ENCODE measurements around the gene SMIM30. TPM values are rescaled to one million over a fixed set of nuclear protein-coding genes. Genes with fewer than 3 reads are reported as not detected.

The SMIM30 gene
- total RNA-seq, 1 donor from 2014 or later, result 45.6 TPM

GRCh38 chr7:113093561-113093960 lies 24.8 kb downstream of the SMIM30 start:
- Mint-ChIP-seq H3K4me3 (ENCODE audit: low read depth) (no peak overlapping the region), H3K36me3 (ENCODE audit: low read depth) (no peaks in the 10 kb centered on the region), H3K9me3 (no peaks in the 10 kb centered on the region), H3K27me3 (ENCODE audit: low read depth) (peaks cover 31% of the 10 kb centered on the region), H3K27ac (no peak overlapping the region), H3K4me1 (ENCODE audit: low read depth) (no peaks in the 10 kb centered on the region)
- intact Hi-C loops (cut with micrococcal nuclease), result no loop called here
- no peak for DNase-seq (ENCODE audit: low spot score)

- peaks cover 38% of the 10 kb centered on the region for H3K27me3 Mint-ChIP-seq (ENCODE audit: low read depth)
- intact Hi-C loops (cut with micrococcal nuclease), result no loop called here
- H3K4me3 Mint-ChIP-seq (ENCODE audit: low read depth), result no peak overlapping the region
- H3K36me3 Mint-ChIP-seq (ENCODE audit: low read depth), result no peaks in the 10 kb centered on the region
- DNase-seq (ENCODE audit: low spot score), result no peak
- H3K4me1 Mint-ChIP-seq (ENCODE audit: low read depth), result no peaks in the 10 kb centered on the region
- no peak overlapping the region for H3K27ac Mint-ChIP-seq
- H3K9me3 Mint-ChIP-seq, result no peaks in the 10 kb centered on the region
Measured at GRCh38 chr7:113092762-113093161, 25.6 kb downstream of the SMIM30 start.

GRCh38 chr7:113087071-113087998 lies 31.0 kb downstream of the SMIM30 start:
- DNase-seq (ENCODE audit: low spot score), result no peak
- peaks cover 53% of the 10 kb centered on the region for H3K27me3 Mint-ChIP-seq (ENCODE audit: low read depth)
- no peak overlapping the region for H3K27ac Mint-ChIP-seq
- intact Hi-C loops (cut with micrococcal nuclease), result loop anchor here (2.0 kb wide), 1 partner anchor 31 kb away; the partner anchor contains the start of gene SMIM30
- peaks cover 10% of the 10 kb centered on the region for H3K4me1 Mint-ChIP-seq (ENCODE audit: low read depth)
- no peaks in the 10 kb centered on the region for H3K9me3 Mint-ChIP-seq
- no peaks in the 10 kb centered on the region for H3K36me3 Mint-ChIP-seq (ENCODE audit: low read depth)
- H3K4me3 Mint-ChIP-seq (ENCODE audit: low read depth), result peak overlapping the region; percentile 52

- H3K4me1 Mint-ChIP-seq (ENCODE audit: low read depth), result peaks cover 10% of the 10 kb centered on the region
- no peak within 1 kb of the TSS for H3K27ac Mint-ChIP-seq
- no peaks in the 10 kb centered on the region for H3K9me3 Mint-ChIP-seq
- peaks cover 52% of the 10 kb centered on the region for H3K27me3 Mint-ChIP-seq (ENCODE audit: low read depth)
- H3K4me3 Mint-ChIP-seq (ENCODE audit: low read depth), result peak within 1 kb of the TSS; percentile 52
- intact Hi-C loops (cut with micrococcal nuclease), result loop anchor here (2.0 kb wide), 1 partner anchor 32 kb away; the partner anchor contains the start of gene SMIM30
- peak; percentile 17 for DNase-seq (ENCODE audit: low spot score)
- no peaks in the 10 kb centered on the region for H3K36me3 Mint-ChIP-seq (ENCODE audit: low read depth)
Measured at GRCh38 chr7:113086431-113086888, 31.9 kb downstream of the SMIM30 start, which contains the start of gene GPR85. GPR85 (minus strand) TSS chr7:113086827; CDS start chr7:113084721, 2,106 bp downstream.

GRCh38 chr7:113085781-113086390 lies 32.5 kb downstream of the SMIM30 start:
- H3K27ac Mint-ChIP-seq, result no peak overlapping the region
- H3K9me3 Mint-ChIP-seq, result no peaks in the 10 kb centered on the region
- peak overlapping the region; percentile 19 for H3K4me3 Mint-ChIP-seq (ENCODE audit: low read depth)
- H3K4me1 Mint-ChIP-seq (ENCODE audit: low read depth), result peaks cover 10% of the 10 kb centered on the region
- H3K27me3 Mint-ChIP-seq (ENCODE audit: low read depth), result peaks cover 52% of the 10 kb centered on the region
- no peak for DNase-seq (ENCODE audit: low spot score)
- intact Hi-C loops (cut with micrococcal nuclease), result loop anchor here (2.0 kb wide), 1 partner anchor 33 kb away; the partner anchor contains the start of gene SMIM30
- no peaks in the 10 kb centered on the region for H3K36me3 Mint-ChIP-seq (ENCODE audit: low read depth)

GRCh38 chr7:113084496-113085172 lies 33.7 kb downstream of the SMIM30 start:
- no peak for DNase-seq (ENCODE audit: low spot score)

GRCh38 chr7:113083816-113084495 lies 34.4 kb downstream of the SMIM30 start:
- DNase-seq (ENCODE audit: low spot score), result no peak
- Mint-ChIP-seq H3K4me3 (ENCODE audit: low read depth) (no peak overlapping the region), H3K4me1 (ENCODE audit: low read depth) (peaks cover 10% of the 10 kb centered on the region), H3K27ac (no peak overlapping the region), H3K36me3 (ENCODE audit: low read depth) (no peaks in the 10 kb centered on the region), H3K27me3 (ENCODE audit: low read depth) (peaks cover 49% of the 10 kb centered on the region), H3K9me3 (no peaks in the 10 kb centered on the region)
- intact Hi-C loops (cut with micrococcal nuclease), result no loop called here

More at GRCh38 chr7:113084496-113085172, 33.7 kb downstream of the SMIM30 start:
- Mint-ChIP-seq H3K4me1 (ENCODE audit: low read depth) (peaks cover 10% of the 10 kb centered on the region), H3K27ac (no peak overlapping the region), H3K27me3 (ENCODE audit: low read depth) (peaks cover 49% of the 10 kb centered on the region), H3K36me3 (ENCODE audit: low read depth) (no peaks in the 10 kb centered on the region), H3K9me3 (no peaks in the 10 kb centered on the region), H3K4me3 (ENCODE audit: low read depth) (no peak overlapping the region)
- intact Hi-C loops (cut with micrococcal nuclease), result no loop called here

GRCh38 chr7:113083132-113083815 lies 35.1 kb downstream of the SMIM30 start:
- Mint-ChIP-seq H3K27ac (no peak overlapping the region), H3K36me3 (ENCODE audit: low read depth) (no peaks in the 10 kb centered on the region), H3K4me3 (ENCODE audit: low read depth) (no peak overlapping the region), H3K9me3 (no peaks in the 10 kb centered on the region), H3K4me1 (ENCODE audit: low read depth) (peaks cover 10% of the 10 kb centered on the region), H3K27me3 (ENCODE audit: low read depth) (peaks cover 46% of the 10 kb centered on the region)
- intact Hi-C loops (cut with micrococcal nuclease), result no loop called here
- no peak for DNase-seq (ENCODE audit: low spot score)

GRCh38 chr7:113078331-113078730 lies 40.0 kb downstream of the SMIM30 start:
- Mint-ChIP-seq H3K4me3 (ENCODE audit: low read depth) (no peak overlapping the region), H3K36me3 (ENCODE audit: low read depth) (no peaks in the 10 kb centered on the region), H3K27ac (no peak overlapping the region)

GRCh38 chr7:113076703-113077102 lies 41.7 kb downstream of the SMIM30 start:
- H3K27ac Mint-ChIP-seq, result no peak overlapping the region
- no peaks in the 10 kb centered on the region for H3K9me3 Mint-ChIP-seq
- peaks cover 5% of the 10 kb centered on the region for H3K27me3 Mint-ChIP-seq (ENCODE audit: low read depth)
- no peak for DNase-seq (ENCODE audit: low spot score)
- intact Hi-C loops (cut with micrococcal nuclease), result no loop called here
- H3K4me1 Mint-ChIP-seq (ENCODE audit: low read depth), result no peaks in the 10 kb centered on the region
- no peak overlapping the region for H3K4me3 Mint-ChIP-seq (ENCODE audit: low read depth)
- H3K36me3 Mint-ChIP-seq (ENCODE audit: low read depth), result no peaks in the 10 kb centered on the region

More at GRCh38 chr7:113078331-113078730, 40.0 kb downstream of the SMIM30 start:
- intact Hi-C loops (cut with micrococcal nuclease), result no loop called here
- Mint-ChIP-seq H3K4me1 (ENCODE audit: low read depth) (no peaks in the 10 kb centered on the region), H3K27me3 (ENCODE audit: low read depth) (peaks cover 10% of the 10 kb centered on the region), H3K9me3 (no peaks in the 10 kb centered on the region)
- DNase-seq (ENCODE audit: low spot score), result no peak

GRCh38 chr7:113071465-113071864 lies 46.9 kb downstream of the SMIM30 start:
- no peak overlapping the region for H3K4me3 Mint-ChIP-seq (ENCODE audit: low read depth)
- intact Hi-C loops (cut with micrococcal nuclease), result no loop called here
- no peaks in the 10 kb centered on the region for H3K36me3 Mint-ChIP-seq (ENCODE audit: low read depth)

More at GRCh38 chr7:113071465-113071864, 46.9 kb downstream of the SMIM30 start:
- H3K27me3 Mint-ChIP-seq (ENCODE audit: low read depth), result peaks cover 4% of the 10 kb centered on the region
- H3K4me1 Mint-ChIP-seq (ENCODE audit: low read depth), result no peaks in the 10 kb centered on the region
- H3K9me3 Mint-ChIP-seq, result no peaks in the 10 kb centered on the region
- no peak overlapping the region for H3K27ac Mint-ChIP-seq
- no peak for DNase-seq (ENCODE audit: low spot score)
